Fibroblast of skin of left quadriceps (primary cell): ENCODE results near the gene OR8B12.
"Not testable (repeated sequence)": the region's sequence is repeated elsewhere in the genome, so short reads cannot be mapped to it uniquely, and the experiment has no call there.

ENCODE experiments used
- DNase-seq, 2 experiments: peaks; one replicate each; pipeline ENCODE4 v3.0.0-alpha.2; 2013; ENCODE audit warnings: low read depth in 2 of 2

The OR8B12 gene

GRCh38 chr11:124519850-124520549 lies 23.5 kb downstream of the OR8B12 start:
- no peak for DNase-seq

- DNase-seq = no peak
Observed at GRCh38 chr11:124518989-124519451, 24.4 kb downstream of the OR8B12 start.

GRCh38 chr11:124517314-124517713 lies 26.1 kb downstream of the OR8B12 start:
- DNase-seq = no peak

- not testable (repeated sequence) for DNase-seq
Observed at GRCh38 chr11:124514675-124515074, 28.8 kb downstream of the OR8B12 start.

- no peak for DNase-seq
Observed at GRCh38 chr11:124514131-124514530, 29.3 kb downstream of the OR8B12 start.

DNA sequence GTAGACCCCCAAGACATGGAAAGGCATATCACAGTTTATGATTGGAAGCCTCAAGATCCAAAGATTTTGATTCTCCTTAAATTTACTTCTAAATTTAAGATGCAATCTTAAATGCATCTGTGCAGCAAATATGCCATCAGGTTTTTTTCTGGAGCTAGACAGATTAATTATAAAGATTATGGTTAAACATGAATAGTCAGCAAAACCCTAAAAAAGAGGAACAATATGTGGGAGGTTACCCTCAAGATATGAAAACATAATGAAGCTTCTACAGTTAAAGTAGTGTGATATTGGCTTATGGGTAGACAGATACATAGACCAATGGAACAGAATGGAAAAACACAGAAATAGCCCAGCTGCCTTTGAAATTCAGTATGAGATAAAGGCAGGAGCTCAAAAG lies 31.7 kb downstream of the OR8B12 start:
- no peak for DNase-seq

DNA sequence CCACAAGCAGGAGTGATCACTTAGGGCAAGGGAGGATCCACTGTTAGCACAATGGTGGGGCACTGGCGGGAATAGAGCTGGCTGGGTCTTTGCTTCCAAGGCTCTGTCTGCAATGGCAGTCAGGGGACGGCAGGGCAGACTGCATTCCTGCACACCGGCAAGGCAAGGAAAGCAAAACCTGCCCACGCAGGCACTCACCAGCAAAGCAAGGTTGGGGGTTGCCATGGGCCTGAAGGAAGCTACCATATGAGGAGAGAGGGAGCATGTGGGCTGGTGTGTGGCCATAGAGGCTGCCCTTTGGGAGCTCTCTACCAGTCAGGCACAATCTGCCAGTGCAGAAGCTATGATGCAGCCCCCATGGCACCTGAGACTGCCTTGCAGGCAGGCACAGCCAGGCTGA lies 33.2 kb downstream of the OR8B12 start:
- DNase-seq = no peak

DNA sequence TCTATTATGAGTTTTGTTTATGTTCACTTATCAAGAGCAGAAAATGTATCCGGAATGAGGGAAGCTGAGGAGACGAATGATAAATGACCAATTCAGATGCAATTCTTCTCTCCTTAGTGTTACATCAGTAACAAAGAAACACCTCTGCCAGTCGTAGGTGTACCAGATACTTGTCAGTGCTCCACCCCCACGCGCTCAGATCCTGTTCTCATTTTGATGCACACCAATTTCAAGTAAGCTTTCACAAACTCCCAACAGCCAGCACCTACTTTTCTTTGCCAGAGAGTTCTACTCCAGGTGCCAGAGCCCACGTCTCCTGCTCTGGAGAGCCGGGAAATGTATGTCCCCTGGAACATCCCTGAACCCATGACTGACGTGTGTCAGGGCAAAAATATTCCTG lies 43.7 kb downstream of the OR8B12 start:
- DNase-seq = no peak

GRCh38 chr11:124493016-124493655 lies 50.3 kb downstream of the OR8B12 start:
- DNase-seq = no peak
